Measurements from ENCODE around the gene CASP12.

Gene CASP12

GRCh38 chr11:104926771-104927611, 28.7 kb upstream of the CASP12 start:
- POLR2A ChIA-PET, result no interaction called here
- CTCF ChIA-PET, result no interaction called here
- DNase-seq (ENCODE audit: extremely low spot score), result no peak
- TF ChIP-seq CTCF (IDR thresholded peaks at IDR 0.05; ENCODE audit: control extremely low read depth, extremely low read depth, low read depth, missing control alignments), result no peak

GRCh38 chr11:104925850-104926249, 27.6 kb upstream of the CASP12 start:
- CTCF ChIA-PET, result interaction anchor here (1.3 to 1.6 kb wide), 2 partner anchors 13 to 21 kb away, joined by 3 to 4 read pairs; no protein-coding TSS in a partner anchor
- no peak for DNase-seq (ENCODE audit: extremely low spot score)
- TF ChIP-seq CTCF (IDR thresholded peaks at IDR 0.05; ENCODE audit: control extremely low read depth, extremely low read depth, low read depth, missing control alignments), result no peak
- POLR2A ChIA-PET, result no interaction called here

- POLR2A ChIA-PET, result no interaction called here
- TF ChIP-seq CTCF (IDR thresholded peaks at IDR 0.05; ENCODE audit: control extremely low read depth, extremely low read depth, low read depth, missing control alignments), result no peak
- CTCF ChIA-PET, result no interaction called here
- DNase-seq (ENCODE audit: extremely low spot score), result no peak
Measured at GRCh38 chr11:104918113-104918824, 20.0 kb upstream of the CASP12 start.

GRCh38 chr11:104917271-104918112, 19.2 kb upstream of the CASP12 start:
- TF ChIP-seq CTCF (IDR thresholded peaks at IDR 0.05; ENCODE audit: control extremely low read depth, extremely low read depth, low read depth, missing control alignments), result no peak
- ChIA-PET POLR2A (no interaction called here), CTCF (interaction anchor here (1.0 to 1.5 kb wide), 2 partner anchors 30 to 113 kb away, joined by 3 to 5 read pairs; no protein-coding TSS in a partner anchor)
- no peak for DNase-seq (ENCODE audit: extremely low spot score)

GRCh38 chr11:104916442-104916841, 18.2 kb upstream of the CASP12 start:
- ChIA-PET CTCF (interaction anchor here (1.5 kb wide), 1 partner anchor 31 kb away, joined by 5 read pairs; no protein-coding TSS in a partner anchor), POLR2A (no interaction called here)
- DNase-seq (ENCODE audit: extremely low spot score), result no peak
- TF ChIP-seq CTCF (IDR thresholded peaks at IDR 0.05; ENCODE audit: control extremely low read depth, extremely low read depth, low read depth, missing control alignments), result no peak

- ChIA-PET CTCF (interaction anchor here (1.0 kb wide), 1 partner anchor 13 kb away, joined by 3 read pairs; no protein-coding TSS in a partner anchor), POLR2A (no interaction called here)
- no peak for DNase-seq (ENCODE audit: extremely low spot score)
- no peak for TF ChIP-seq CTCF (IDR thresholded peaks at IDR 0.05; ENCODE audit: control extremely low read depth, extremely low read depth, low read depth, missing control alignments)
Measured at GRCh38 chr11:104912102-104912501, 13.8 kb upstream of the CASP12 start.

Data from GM10248 (cell line).